Endometrium (tissue), 2 donors: ENCODE measurements around the gene SGSM2.
A peak's percentile ranks its signal among the peaks of the same experiment; 100 is the strongest.

Experiments used
- FAIRE-seq: peaks from 2 replicates; lab custom pipeline; 2012; peaks lifted over from hg19 to GRCh38; lab: Jason Lieb, UNC
- donor health status: control.
- donor health status: control.

Gene SGSM2

DNA sequence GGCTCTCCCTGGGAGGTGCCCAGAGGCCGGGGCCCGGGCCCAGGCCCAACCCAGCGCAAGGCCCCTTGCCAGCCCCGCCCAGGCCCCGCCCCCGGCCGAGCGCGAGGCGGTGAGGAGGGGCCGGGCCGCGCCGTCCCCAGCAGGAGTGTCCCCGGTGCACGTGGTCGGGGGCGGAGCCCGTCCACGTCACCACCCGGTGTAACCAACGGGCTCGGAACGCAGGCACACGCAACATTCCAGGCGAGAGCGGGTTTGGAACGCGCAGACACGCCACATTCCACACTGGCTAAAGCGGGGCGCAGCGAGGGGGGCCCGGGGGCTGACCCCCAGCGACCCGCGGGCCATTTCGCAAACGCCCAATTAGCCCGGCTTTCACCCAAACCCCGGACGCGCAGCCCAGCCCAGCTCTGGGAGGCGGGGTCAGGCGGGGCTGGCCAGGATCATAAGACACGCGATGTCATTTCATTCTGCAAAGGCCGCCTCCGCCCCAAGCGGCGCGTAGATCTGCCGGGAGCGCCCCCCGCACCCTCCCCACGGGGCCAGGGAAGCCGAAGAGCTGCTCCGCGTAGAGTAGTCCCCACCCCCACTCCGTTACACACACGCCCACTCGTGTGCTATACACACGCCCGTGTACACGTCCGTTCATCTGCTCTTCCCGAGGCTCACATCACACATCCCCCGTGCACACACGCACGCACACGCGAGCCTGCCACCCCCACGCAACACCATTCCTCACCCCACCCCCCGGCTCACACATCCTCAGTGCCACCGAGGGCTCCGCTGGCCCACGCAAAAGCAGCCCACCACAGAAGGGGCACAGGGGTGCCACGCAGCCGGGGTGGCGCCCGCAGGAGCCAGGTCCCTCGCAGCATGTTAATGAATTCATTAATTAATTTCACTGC is 62.5 kb downstream of the SGSM2 start:
- FAIRE-seq, result no peak

GRCh38 chr17:2400474-2400866 is 63.2 kb downstream of the SGSM2 start:
- FAIRE-seq, result no peak

GRCh38 chr17:2400877-2401425 is 63.6 kb downstream of the SGSM2 start, which contains the start of gene MNT:
TSS of gene MNT (minus strand) at chr17:2401060. CDS start at chr17:2400712, 348 bp downstream.
- FAIRE-seq, result no peak

DNA sequence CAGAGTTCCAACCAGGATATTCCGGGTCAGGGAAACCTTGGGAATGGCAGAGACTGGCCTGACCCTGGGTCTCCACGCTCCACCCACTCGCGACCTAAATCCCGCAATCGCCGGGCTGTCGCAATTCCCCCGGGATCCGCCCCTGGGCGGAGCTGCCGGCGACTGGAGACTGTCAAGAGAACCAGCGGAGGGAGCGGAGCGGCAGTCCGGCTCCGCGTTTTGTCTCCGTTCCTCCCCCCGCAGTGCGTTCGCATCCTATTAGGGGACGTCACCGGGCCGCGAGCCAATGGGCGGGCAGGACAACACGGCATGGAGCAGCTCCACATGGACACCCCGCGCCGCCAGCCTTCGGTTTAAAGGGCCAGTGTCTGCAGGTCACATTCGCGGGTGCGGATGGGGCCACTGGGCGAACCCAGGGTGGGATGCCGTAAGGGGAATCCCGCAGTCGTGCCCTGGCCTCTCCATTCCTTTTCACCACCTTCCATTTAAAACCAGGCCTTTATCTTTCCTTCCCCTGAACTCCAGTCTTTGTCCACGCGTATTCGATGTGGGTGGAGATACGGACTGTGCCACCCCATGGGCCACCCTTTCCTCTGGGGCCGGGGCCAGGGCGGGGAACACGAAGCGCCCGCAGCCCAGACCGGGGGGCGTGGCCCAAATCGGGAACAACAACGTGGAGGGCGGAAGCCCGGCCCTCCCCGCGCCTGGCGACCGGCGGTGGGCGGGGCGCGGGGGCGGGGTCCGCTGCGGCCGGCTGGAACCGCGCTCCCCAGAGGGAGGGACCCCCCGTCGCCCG is 64.3 kb downstream of the SGSM2 start:
- FAIRE-seq, result peak; percentile 95

DNA sequence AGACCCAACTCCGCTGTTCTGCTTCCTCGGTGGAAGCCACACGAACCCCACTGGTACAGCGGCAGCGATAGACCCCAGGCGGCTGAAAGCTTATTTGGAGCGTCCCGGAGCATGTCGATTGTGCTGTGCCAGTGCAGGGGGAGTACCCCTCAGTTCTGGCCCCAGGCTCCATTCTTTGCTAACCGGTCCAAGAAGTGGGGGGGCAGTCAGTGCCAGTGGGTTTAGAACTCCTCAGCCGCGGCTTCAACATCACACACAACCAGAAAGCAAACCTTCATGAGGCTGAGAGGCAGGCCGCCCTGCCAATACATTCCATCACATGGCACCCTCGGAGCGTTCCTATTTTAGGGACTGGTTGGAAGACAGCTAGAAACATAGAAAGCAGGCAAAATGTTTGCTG is 65.2 kb downstream of the SGSM2 start:
- FAIRE-seq, result no peak

- no peak for FAIRE-seq
Measured at GRCh38 chr17:2403044-2403443, 65.7 kb downstream of the SGSM2 start.

DNA sequence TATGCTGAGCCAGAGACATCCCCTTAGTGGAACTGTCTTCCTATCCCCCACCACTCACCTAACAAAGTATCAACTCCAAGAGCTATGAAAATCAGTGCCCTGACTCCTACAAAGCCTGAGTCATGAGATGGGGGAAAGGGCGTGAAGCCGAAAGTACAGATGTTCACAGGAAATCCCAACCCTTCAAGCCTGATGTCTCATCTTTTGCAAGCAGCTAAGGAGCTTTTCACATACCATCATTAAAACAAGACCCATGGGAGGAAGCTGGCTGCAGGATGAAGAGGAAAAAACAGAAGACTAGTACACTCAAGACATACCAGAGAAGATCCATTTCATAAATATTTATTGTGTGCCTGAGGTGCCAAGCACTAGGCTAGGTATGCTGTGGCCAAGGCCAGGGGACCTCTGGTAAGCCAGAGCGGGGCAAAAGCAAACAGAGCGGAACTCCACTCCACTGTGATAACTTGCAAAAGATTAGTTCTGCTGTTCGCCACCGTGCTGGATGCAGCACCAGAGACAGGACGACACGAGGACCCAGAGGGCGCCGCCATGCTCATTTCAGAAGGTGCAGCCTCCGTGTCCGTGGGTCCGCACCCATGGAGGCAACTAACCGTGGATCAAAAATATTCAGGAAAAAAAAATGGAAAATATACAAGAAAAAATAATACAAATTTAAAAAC is 68.1 kb downstream of the SGSM2 start:
- FAIRE-seq, result no peak

- no peak for FAIRE-seq
Measured at GRCh38 chr17:2406271-2406902, 69.1 kb downstream of the SGSM2 start.

DNA sequence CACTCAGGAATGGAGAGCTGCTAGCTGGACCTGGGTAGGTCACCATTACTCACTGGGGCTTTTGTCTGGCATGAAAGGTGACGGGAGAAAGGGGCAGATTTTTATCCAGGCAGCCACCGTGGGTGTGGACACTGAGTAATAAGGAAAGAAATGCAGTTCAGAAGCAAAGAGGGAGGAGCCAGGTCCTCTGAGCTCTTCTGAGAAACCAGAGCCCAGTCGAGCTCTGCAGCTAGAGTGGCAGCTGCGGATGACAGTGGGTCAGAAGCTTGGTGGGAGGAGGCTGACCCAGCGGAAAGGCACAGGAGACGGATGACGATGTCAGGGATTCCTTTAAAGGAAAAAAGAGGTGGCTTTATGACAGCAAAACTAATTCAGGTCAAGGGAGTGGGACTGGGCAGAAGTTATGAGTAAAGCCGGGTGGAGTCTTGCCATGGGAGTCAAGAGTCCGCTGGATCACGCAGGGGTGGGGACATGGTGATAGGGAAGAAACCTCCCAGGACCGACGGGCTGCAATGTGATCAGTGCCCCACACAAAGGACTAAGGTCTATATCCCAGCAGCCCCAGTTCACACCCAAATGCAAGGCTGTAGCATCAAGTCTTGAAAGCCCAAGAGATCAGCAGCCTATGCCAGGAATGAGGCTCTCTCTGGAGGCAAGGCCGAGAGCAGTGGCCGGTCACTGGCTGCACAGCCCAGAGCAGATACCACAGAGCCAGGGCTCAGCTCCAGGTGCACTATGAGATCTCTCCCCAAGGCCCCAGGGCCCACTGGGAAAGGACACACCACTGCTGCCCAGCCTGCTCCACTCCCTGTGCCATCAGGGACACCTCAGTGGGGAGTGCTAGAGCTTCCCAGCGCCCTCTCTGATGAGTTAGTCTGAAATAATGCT is 69.8 kb downstream of the SGSM2 start:
- FAIRE-seq, result peak; percentile 64

- no peak for FAIRE-seq
Measured at GRCh38 chr17:2410951-2411350, 73.7 kb downstream of the SGSM2 start.

GRCh38 chr17:2412561-2413021 is 75.3 kb downstream of the SGSM2 start:
- FAIRE-seq, result no peak

DNA sequence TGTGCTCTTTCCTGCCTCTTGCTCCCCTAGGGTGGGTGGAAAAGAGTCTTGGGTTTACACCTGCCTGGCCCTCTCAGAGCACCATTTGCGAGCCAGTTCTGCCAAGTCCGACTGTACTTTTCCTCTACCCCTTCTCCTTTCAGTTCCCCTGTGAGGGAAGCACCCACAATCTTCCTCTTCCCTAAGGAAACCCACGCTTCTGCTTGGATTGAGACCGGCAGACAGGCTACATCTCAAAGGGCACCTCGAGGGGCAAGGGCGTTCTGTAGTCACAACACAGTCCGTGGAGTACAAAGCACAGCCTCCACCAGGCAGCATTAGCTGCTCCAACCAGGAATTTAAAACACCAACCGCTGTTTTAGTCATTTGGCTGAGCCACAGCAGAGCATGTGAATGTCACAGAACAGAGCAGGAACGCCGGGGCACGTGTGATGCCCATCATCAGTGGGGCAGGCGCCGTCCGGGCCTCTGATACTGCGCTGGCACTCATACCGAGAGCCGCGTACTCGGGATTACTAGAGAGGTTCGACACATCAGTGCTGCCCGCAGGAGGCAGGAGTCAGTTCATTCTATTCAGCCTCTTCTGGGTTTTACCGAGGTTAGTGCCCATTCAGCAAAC is 77.3 kb downstream of the SGSM2 start:
- FAIRE-seq, result no peak

GRCh38 chr17:2415081-2415480 is 77.8 kb downstream of the SGSM2 start:
- no peak for FAIRE-seq

- FAIRE-seq, result peak; percentile 89
Measured at GRCh38 chr17:2416010-2416734, 78.9 kb downstream of the SGSM2 start.

- no peak for FAIRE-seq
Measured at GRCh38 chr17:2418572-2418971, 81.3 kb downstream of the SGSM2 start.

- no peak for FAIRE-seq
Measured at GRCh38 chr17:2419486-2419885, 82.2 kb downstream of the SGSM2 start.

- no peak for FAIRE-seq
Measured at GRCh38 chr17:2420176-2420575, 82.9 kb downstream of the SGSM2 start.

- FAIRE-seq, result no peak
Measured at GRCh38 chr17:2421315-2422147, 84.2 kb downstream of the SGSM2 start.

DNA sequence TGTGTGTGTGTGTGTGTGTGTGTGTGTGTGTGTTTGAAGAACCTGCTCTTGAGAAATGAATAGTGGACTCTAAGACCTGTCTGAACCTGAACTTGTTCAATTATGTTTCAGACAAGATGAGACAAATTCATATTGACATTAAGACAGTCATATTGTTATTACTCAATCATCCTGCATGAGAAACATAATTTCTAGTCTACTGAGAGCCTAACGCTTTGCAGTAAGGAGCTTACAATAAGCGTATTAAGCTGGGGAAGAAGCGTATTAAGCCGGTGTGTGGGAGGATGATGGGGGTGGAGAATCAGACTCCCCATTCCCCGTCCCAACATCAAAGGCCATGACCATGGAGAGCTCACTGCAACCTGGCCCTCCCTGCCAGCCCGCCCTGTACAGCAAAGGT is 86.0 kb downstream of the SGSM2 start:
- FAIRE-seq, result no peak
